Placental pericyte (primary cell): ENCODE data around the gene ADORA2A. TPM values are rescaled to one million over a fixed set of nuclear protein-coding genes. Genes with fewer than 3 reads are reported as not detected.

Experiments
- total RNA-seq: library from RNA; depleted of rRNA; stranded (reverse); fragments of >200 nt; gene quantifications from 2 replicates; pipeline ENCODE4 v1.2.3, GENCODE V29; 2012

The ADORA2A gene
- total RNA-seq = 2.6 and 11.2 TPM in 2 replicates

DNA sequence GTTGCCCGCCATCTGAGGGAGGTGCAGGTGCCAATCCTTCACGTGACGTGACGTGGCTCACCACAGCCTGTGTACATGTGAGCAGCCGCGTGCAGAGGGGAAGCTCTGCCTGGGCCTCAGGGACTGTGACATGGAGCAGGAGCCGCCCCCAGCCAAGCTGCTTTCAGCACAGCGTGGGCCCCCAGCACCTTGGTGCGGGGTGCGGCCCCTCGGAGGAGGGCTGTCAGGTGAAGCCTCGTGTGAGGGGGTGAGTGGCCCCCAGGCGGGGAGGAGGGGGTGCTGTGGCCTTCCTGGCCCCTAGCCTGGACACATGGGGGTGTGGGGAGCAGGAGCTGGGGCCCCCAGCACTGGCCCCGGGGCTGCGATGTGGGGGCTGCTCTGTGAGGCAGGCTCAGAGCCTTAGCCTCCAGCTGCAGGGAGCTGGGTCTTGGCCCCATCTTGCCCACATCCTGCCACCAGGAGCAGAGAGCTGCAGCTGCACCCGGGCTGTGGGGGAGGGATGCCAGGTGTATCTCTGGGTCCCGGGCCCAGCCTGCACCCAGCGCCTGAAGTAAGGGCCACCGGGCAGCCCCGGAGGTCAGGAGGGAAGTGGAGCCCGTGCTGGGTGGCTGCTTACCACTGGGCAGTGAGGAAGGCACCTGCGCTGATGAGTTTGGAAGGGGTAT lies at the start of gene ADORA2A:
TSS of gene ADORA2A (plus strand) at position 100 of the 665 bp plus-strand sequence. CDS start 5,806 bp downstream, outside the sequence.

Other genes starting within 250 kb of the ADORA2A start
- gene SUSD2, start 246.1 kb upstream of the ADORA2A start, total RNA-seq = 0.44 and 17.2 TPM in 2 replicates
- 3.5 and 6.7 TPM in 2 replicates for gene GGT5, start 182.5 kb upstream of the ADORA2A start, total RNA-seq
- 29.5 and 31.8 TPM in 2 replicates for gene SPECC1L, start 156.8 kb upstream of the ADORA2A start, total RNA-seq
- 0.14 and 0.22 TPM in 2 replicates for gene UPB1, start 67.7 kb downstream of the ADORA2A start, total RNA-seq
- 199 and 223 TPM in 2 replicates for gene GUCD1, start 127.5 kb downstream of the ADORA2A start, total RNA-seq
- 91.6 and 117 TPM in 2 replicates for gene SNRPD3, start 128.4 kb downstream of the ADORA2A start, total RNA-seq
- 3.3 and 13.8 TPM in 2 replicates for gene LRRC75B, start 165.5 kb downstream of the ADORA2A start, total RNA-seq
- 1.7 and 12.0 TPM in 2 replicates for gene GGT1, start 175.6 kb downstream of the ADORA2A start, total RNA-seq